Astrocyte of the cerebellum (primary cell): ENCODE data around the gene WDR44.

Source experiments
- DNase-seq: peaks from one replicate; pipeline ENCODE4 v3.0.0-alpha.2; 2011; ENCODE audit warnings: low read depth
- H3K4me3 ChIP-seq: 2 replicates; pipeline ENCODE4 v1.5.1; 2011; ENCODE audit warnings: mild to moderate bottlenecking, low read depth, low read length, moderate library complexity
- CTCF ChIP-seq: IDR thresholded peaks from 2 replicates; pipeline ENCODE4 v1.5.1; 2012; ENCODE audit warnings: low read length, low read depth, moderate library complexity, mild to moderate bottlenecking; ENCODE audit errors: missing control alignments
- in situ Hi-C: cut with HindIII; loops from 2 replicates; pipeline ENCODE4 v1.10.0; 2017; ENCODE audit warnings: low sequenced_read_pairs

WDR44 gene

GRCh38 chrX:118493016-118493415 lies 147.1 kb downstream of the WDR44 start:
- no peak for DNase-seq
- in situ Hi-C loops, result no loop called here
- H3K4me3 ChIP-seq, result no peak overlapping the region
- TF ChIP-seq CTCF, result no peak

GRCh38 chrX:118493653-118494297 lies 147.9 kb downstream of the WDR44 start:
- no peak for DNase-seq
- no peak overlapping the region for H3K4me3 ChIP-seq
- no peak for TF ChIP-seq CTCF
- in situ Hi-C loops, result no loop called here

DNA sequence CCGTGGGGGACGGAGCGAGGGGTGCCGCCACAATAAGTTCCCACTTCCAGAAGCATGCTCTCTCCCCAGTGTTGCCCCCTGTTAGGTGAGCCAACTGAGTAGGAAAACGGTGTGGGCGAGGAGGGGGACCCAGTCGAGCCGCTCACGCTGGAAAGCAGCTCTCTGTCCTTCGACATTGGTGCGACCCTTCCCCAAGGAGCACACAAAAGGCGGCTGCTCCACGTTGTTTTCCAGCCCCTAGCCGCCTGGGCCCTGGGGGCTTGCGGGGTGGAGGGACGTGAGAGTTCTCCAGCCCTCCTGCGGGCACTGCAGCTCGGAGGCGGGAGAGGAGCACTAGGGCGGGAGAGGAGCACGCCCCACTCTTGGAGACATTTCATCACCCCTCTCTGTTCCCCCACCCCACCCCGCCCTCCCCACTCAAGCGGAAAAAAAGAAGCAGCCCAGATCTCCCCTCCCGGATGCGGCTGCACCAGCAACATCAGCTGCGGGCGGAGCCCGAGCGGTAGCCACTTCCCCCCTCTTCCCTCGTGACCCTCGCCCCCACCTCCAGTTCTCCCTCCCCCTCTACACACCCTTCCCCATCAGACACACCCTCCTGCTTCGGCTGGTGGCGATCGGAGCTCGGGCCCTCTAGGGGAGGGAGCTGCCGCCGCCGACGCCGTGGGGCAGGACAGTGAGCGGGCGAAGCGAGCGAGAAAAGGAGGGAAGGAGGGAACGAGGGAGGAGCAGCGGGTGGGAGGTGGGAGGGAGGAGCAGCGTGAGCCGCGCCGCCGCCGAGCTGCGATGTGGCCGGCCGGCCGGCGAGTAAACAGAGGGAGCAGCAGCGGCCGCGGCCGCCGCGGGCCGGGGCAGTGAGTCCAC lies 149.4 kb downstream of the WDR44 start, which contains the start of gene DOCK11:
Gene DOCK11, plus strand, starts transcription at position 755 of the 861 bp plus-strand sequence. CDS start 157 bp downstream, outside the sequence.
- peak within 1 kb of the TSS; percentile 59 for H3K4me3 ChIP-seq
- peak; percentile 51 for DNase-seq
- TF ChIP-seq CTCF, result no peak
- in situ Hi-C loops, result no loop called here

GRCh38 chrX:118495958-118496762 lies 150.3 kb downstream of the WDR44 start:
- in situ Hi-C loops, result no loop called here
- no peak for DNase-seq
- no peak for TF ChIP-seq CTCF
- peak overlapping the region; percentile 59 for H3K4me3 ChIP-seq

- peak overlapping the region; percentile 59 for H3K4me3 ChIP-seq
- DNase-seq, result no peak
- TF ChIP-seq CTCF, result no peak
- in situ Hi-C loops, result no loop called here
Measured at GRCh38 chrX:118496763-118497079, 150.8 kb downstream of the WDR44 start.

DNA sequence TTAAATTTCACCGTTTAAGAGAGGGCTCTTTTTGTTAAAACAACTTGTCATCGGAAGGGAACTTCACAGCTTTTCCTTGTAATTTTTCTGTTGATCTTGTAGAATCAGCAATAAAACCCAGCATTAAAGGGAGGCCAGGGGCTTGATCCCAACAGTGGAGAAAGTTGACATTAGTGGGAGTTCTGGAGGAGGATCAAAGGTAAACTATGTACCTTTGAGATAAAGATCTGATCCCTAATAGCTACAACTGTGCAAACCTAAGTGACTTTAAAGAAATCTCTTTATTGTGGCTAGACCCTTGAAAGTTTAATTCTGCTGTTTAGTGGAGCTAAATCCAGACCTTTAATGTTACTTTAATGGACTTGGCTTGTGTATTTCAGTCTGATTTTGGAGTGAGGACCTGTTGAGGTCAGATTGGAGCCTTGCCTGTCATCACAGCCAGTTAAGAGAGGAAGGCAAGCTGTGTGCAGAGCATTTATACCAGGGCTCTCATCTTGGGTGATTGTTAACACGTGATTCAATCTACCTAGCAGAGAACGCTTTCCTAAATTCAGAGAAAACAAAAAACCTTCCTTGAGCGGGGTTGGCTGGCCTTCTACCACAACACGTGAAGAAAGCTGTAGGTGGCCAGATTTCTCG lies 151.4 kb downstream of the WDR44 start:
- TF ChIP-seq CTCF, result no peak
- peak overlapping the region; percentile 59 for H3K4me3 ChIP-seq
- in situ Hi-C loops, result no loop called here
- no peak for DNase-seq
